A204.1 (cell line): Measurements from ENCODE around the gene NR3C1.

Experiments
- FAIRE-seq: peaks from 2 replicates; lab custom pipeline; 2012; peaks lifted over from hg19 to GRCh38; lab: Jason Lieb, UNC

NR3C1 gene

DNA sequence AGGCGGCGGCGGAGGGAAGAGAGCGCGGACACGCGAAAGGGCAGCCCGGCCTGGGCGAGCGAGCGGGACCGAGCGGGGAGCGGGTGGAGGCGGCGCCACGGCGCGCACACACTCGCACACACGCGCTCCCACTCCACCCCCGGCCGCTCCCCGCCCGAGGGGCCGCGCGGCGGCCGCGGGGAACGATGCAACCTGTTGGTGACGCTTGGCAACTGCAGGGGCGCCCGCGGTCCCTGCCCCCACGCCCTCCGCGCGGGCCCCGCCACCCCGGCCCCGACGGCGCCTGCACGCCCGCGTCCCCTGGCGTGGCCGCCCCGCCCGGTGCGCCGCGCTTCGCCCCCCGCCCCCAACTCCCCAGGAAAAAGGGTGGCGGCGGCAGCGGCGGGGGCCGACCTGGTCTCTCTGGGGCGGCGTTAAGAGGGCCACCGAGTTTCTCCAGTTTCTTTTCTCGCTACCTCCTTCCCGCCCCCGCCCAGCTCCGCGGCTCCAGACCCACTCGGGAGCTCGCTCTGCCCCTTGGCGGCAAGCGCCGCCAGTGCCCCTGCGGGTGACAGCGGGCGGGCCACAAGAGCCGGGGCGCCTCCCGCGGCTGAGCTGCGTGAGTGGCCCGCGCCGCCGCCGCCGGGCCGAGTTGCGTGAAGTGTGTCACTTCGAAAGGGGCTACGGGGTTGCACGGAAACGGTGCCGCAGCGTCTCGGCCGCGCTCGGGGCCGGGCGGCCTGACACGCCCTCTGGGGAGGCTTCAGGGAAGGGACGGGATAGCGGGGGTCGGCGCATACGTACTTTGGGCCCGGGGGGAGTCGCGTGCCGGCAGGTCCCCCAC is at the start of gene NR3C1:
Gene NR3C1 (minus strand): TSS at position 94 of the 823 bp plus-strand sequence. CDS start 2,847 bp downstream, outside the sequence.
- no peak for FAIRE-seq

DNA sequence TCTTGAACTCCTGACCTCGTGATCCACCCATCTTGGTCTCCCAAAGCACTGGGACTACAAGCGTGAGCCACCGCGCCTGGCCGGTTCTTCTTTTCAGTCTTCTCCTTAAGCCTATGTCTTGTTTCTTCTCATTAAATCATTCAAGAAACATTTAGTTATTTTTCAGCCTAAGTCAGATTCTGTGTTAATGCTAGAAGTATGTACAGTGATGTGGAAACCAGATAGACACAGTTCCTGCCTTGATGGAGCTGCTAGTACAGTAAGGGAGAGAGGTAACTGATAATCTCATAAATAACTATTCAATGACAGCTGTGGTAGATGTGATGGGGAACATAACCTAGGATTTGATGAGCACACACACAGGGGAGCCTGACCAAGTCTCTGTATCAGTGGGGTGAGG is 46.3 kb upstream of the NR3C1 start:
- no peak for FAIRE-seq

DNA sequence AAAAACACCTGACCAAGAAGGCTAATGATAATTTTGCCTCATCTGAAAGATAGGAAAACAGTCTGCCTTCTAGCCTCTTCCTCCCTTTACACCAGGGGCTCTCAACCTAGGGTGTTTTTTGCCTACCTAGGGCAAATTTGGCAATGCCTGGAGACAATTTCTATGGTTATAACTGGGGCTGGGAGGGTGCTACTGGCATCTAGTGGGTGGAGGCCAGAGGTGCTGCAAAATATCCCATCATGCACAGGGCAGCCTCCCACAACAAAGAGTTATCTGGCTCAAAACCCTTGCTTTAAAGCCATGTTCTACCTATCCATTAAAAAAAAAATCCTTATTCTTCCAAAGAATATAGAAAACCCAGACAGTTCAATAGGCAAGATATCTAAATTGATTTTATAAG is 45.0 kb upstream of the NR3C1 start:
- FAIRE-seq, result no peak

DNA sequence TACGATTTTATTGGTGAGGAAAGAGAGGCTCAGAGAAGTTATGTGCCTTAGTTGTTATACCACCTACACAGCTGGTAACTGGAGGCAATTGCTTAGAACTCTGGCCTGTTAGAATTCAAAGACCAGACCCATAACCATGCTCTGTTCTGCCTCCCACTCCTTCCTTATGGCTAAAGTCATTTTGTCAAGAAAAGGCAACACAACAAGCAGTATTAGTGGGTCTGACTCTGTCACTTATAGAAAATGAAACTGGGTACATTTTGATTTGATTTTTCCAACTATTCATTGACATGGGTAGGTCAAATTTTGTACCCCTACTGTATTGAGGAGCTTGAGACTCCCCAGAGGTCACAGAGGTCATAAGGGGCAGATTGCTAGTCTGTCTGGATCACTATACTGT is 44.5 kb upstream of the NR3C1 start:
- no peak for FAIRE-seq

DNA sequence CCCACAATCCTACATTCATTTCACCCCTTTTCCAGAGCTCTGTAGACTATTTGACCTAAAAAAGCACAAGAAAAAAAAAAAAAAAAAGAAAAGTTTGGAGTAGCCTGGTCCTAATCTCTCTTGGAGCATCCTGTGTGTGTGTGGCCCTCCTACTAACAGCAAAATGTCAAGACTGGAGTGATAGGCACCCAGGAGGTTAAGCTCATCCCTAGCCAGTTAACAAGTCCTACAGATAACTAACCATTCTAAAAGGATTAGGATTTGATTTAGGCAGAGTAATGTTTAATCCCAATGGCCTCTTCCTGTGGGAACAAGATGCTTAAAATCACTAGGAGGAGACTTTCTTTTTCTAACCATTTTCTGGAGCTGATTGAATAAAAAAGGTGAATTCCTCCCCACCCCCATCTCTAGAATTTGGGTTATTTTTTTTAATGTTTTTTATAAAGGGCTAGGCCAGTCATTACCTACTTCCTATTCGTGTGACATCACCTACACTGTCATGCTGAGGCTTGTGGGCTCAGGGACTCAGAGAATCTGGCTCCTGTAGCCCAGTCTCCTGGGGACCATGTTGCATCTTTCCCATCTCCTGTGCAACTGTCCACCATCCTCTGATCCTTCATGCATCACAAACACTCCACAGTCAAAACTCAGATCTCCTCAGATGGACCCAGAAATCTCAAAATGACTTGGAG is 43.2 kb upstream of the NR3C1 start:
- FAIRE-seq, result no peak

DNA sequence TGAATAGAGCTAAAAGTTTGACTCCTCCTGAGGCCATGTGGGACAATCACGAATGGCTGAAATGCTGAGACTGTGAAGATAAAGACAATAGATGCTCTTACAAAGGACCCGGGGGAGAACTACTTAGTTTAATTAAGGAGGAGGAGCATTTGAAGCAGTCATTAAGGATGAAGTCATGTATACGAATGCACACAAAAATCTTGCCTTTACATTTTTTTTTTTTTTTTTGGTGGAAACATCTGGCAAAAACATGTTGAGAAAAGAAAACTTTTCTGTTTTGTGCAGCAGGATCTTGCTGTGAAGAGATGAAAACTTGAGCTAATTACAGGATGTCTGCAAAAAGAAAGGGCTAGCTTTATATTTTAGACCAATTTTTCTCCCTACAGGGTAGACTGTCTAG is 42.3 kb upstream of the NR3C1 start:
- no peak for FAIRE-seq

DNA sequence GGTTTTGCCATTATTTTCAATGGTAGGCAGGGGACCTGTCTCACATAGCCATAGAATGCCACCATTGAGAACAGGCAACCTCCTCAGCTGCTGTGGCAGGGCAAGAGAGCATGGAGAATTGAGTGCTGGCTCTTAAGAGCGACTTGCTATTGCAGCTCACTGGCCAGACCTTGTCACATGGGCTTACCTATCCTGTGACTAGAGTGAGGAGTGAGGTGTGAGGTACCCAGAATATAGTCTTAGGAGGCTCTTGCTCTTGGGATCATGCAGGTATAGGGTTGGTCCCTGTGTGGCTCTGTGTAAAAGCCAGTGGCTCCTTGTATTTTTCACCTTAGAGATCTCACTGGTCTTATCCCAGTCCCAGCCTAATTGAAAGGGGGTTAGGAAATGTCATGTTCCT is 39.8 kb upstream of the NR3C1 start:
- no peak for FAIRE-seq

DNA sequence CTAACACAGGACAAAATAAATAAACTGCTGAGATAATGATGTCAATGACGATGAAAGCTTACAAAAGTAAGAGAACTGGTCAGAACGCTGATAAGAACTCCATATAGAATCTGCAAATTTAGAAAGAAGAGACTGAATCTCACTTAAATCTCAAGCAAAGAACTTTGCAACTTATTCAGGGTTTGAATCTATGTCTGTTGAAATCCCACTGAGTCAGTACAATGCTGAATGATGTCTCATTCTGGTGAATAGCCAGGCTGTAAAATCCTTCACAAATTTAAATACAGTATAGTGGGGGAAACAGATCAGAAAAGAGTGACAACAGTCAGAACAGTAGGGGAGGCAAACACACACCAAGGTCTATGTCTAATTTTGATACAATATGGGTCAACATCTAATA is 38.9 kb upstream of the NR3C1 start:
- no peak for FAIRE-seq

DNA sequence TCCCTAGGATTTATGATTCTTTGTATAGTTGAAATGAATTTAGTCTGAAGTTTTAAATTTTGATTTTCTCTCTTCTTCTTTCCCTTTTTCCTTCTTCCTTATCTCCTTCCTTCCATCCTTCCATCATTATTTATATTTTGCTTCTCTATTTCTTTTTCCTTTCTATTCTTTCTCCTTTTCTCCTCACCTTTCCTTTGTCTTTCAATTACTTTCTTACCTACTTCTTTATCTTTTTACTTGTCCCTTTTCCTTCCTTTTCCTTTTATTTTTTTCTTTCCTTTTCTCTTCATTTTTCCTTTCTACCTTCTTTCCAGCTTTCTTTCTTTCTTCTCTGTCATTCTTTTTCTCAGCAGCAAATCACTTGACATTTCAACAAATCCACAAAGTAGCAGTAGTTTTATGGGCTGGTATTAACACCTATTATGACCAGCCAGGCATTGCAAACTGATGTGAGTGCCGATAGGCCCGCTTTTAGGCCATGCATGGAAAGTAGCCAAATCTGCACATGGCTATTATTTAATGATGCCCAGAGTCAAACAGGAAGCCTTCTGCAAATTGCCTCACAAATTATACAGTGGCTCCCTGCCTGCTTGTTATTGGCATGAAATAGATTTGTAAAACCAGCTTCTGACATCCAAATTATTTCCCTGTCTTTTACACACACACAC is 37.1 kb upstream of the NR3C1 start:
- no peak for FAIRE-seq

DNA sequence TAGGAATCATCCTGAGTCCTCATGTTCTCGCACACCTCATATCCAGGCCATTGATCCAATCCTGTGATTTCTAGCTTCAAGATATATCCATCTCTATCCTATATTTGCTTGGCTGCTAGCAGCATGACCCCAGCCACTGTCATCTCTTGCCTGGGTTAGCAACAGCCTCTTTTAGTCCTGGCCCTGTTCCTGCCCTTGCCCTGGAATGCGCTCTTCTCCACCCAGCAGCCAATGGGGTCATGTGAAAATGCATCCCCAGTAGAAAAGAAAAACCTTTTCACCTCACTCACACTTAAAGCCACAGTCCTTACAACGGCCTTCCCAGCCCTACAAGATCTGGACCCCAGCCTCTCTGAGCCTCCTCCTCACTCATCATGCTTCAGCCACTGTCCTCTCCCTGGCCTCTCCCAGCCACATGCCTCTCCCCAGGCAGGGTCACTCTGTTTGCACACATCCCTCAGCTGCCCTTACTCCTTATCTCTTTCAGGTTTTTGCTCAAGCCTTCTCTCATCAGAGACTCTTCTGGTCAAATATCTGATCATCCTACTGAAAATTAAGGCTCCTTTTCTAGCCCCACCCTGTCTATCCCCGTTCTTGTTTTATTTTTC is 34.3 kb upstream of the NR3C1 start:
- no peak for FAIRE-seq

DNA sequence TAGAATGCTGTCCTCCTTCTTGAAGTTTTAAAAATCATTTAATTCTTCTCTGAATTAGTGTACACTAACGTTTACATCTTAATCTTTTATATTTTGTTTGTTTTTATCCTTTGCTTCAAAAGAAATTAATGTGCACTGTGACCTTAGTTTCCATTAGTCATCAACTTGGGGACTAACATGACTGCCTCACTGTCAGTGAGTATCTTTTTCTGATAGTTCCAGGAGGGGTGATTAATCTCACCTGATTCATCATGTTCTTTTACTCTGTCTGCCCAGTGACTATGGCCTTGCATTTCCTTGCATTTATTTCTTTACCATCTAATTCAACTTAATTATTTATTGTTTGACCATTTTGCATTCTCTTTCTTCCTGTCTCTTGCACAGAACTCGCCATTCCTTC is 33.4 kb upstream of the NR3C1 start:
- no peak for FAIRE-seq

DNA sequence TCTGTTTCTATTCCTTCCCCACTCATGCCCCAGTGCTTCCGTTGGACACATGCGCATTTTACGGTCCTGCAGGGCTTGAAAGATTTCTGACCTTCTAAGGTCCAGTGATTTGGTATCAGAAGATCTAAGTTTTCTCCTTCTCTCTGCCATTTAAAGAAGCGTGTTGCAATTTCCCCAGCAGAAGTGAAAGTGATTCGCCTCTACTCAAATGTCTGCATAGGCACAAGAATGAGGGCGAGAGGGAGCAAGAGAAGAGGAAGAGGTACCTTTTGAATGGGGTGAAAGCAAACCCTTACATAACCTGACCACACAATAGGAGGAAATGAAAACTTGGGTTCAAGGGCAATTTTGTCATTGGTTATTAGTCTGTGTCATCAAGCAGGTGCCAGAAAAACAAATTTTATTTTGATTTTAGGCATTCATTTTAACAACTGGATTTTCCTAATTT is 31.7 kb upstream of the NR3C1 start:
- FAIRE-seq, result no peak

DNA sequence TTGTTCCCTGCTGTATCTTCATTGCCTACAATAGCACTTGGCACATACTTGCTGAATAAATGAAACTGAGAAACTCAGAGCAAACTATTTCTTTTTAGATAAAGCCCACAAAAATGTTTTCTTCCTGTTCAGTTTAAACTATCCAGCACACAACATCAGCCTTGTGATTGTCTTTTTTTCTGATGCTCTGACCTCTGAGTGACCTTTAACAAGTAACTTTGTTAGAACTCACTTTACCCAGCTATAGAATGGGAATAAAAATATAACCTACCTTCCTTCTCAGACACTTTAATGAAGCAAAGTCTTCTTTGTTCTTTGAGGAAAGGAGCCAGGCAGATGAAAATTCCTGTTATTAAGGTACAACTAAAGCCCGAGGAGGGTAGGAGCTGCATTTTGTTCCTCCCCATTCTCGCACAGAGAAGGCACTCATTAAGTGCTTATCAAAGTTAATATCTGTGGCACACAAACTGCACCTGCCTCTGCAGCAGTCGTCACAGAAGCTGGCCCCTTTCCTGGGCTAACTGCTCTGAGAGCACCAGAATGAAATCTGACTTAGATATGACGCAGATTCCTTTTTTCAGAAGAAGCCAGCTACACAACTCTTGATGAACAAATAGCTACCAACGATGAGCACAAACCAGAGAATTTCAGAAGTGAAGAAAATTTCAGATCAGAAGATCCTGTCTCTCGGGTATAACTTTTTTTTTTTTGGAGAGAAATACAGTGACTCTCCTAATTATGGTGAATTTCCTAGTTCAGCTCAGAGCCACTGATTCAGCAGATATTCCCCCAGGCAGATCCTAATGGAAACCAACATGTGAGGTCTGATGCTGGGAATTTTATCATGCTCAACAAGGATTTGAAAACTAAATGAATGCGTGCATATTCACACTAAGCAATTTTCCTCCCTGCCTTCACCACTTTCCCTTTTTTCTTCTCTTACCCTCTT is 31.0 kb upstream of the NR3C1 start:
- no peak for FAIRE-seq

DNA sequence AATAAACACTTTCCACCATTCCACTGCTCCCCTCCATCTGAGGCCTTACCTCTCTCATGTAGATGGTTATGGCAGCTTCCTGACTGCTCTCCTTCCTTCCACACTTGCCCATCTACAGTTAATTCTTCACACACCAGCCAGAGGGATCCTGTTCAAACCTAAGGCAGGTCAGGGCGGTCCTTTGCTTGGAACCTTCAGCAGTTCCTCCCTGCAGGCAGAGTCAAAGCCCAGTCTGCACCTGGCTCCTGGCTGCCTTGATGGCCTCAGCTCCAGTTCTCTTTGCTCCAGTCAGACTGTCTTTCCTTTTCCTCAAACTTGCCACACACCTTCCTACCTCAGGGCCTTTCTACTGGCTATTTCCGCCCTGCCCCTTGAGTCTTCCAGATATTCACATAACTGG is 30.2 kb upstream of the NR3C1 start:
- FAIRE-seq, result no peak

DNA sequence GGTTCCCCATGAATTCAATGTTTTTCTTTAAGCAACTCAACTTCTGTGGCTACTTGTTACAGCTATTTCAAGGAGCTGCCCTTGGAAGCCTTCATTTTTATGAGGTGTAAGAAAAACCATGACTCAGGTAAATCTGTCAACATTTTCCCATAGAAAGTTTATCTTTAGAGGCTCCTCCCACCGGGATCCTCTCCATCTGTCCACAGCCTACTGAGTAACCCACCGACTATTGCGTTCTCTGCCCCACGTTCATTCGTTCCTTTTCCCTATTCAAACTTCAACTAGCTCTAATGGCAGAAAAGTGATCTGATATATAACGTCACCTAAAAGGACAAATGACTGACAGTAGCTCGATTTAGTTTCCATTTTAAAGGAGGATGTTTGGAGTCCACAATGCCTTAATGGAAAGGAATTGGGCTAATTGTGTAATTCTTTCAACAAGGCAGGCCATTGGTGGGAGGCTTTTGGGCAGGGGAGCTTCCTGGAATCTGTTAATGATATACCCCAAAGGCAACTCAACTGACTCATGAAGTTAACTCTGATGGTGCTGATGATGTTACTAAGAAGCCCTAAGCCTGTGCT is 29.3 kb upstream of the NR3C1 start:
- FAIRE-seq, result no peak

DNA sequence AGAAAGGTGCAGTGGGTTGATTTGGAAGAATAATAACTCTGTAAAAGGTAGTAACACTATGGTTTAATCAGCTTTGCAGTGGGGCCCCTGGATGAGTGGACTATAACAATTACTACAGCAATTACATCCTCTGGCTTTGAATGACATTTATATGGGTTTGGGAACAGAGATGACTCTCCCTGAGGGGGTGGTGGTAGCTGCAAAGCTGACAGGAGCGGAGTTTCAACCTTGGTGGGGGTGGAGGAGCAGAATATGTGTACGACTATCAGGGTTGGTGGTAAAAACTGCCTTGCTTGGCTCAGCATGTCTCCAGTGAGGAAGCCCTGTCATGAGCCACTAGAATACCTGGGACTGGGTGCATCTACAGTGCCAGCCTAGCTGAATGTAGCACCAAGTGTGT is 28.3 kb upstream of the NR3C1 start:
- no peak for FAIRE-seq

DNA sequence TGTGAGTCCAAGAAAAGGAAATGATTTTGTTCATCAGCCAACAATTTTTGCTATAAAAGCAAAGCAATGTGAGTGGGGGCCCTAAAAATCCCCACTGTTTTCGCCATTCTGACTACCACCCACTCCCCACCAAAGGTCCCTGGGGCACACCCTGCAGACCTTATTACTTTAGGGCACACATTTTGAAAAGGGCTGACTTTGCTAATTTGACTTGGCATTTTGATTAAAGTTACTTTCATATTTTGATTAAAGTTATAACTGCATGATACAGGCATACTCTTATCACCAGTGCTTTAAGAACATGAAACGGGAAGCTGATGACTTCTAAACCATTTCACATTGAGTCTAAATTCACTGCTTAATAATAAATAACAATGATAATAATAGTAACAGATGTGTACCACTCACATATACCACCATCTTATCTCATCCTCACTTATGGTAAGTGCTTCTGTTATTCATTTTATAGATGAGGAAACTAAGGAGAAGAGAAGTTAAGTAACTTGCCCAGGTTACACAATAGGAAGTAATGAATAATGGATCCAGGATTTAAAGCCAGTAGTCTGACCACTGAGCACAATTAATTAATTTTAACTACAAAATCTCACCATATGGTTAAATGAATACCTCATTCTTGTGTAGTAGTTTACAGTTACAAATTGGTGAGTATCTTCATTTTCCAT is 25.4 kb upstream of the NR3C1 start:
- FAIRE-seq, result no peak

DNA sequence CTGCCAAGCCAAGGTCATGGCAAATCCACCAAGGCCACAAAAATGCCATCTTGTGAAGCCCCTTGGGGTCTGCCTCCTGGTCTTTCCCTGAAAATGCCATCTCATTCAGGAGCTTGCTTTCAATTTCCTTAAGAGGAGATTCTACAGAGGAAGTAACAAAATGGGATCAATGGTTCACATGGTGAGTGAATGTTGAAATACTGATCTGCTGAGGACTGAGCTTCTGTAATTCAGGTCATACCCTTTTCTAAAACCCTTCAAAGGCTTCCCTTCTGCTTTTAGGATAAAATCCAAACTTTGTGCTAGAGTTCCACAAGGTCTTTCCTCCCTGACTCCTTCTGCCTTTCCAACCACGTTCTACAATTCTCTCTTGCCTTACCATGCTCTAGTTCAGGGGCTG is 24.7 kb upstream of the NR3C1 start:
- FAIRE-seq, result no peak

DNA sequence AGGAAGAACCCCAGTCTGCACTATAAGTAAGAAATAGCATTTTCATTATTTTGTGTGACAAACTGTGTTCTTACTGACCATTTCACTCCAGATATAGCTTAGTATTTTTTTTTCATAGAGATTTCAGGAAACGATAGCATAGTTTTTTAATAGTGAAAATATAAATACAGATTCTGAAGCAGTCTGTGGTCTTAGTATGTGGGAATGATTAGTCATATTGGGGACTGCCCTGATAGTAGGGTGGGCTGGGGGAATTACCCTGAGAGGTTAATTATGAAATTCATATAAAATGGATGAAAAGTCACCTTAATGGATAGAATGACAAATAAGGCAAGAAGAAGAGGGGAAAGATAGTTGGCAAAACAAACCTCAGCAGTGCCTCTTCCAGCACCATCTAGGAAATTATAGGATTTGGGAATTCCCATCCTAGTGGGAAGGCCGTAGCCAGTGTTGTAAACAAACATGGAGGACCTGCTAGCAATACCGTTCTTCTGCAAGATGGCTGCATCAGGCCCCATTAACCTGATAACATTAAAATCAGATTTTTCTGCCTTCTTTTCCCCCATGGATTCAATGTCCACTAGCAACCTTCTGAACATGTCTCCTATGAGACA is 23.7 kb upstream of the NR3C1 start:
- no peak for FAIRE-seq

DNA sequence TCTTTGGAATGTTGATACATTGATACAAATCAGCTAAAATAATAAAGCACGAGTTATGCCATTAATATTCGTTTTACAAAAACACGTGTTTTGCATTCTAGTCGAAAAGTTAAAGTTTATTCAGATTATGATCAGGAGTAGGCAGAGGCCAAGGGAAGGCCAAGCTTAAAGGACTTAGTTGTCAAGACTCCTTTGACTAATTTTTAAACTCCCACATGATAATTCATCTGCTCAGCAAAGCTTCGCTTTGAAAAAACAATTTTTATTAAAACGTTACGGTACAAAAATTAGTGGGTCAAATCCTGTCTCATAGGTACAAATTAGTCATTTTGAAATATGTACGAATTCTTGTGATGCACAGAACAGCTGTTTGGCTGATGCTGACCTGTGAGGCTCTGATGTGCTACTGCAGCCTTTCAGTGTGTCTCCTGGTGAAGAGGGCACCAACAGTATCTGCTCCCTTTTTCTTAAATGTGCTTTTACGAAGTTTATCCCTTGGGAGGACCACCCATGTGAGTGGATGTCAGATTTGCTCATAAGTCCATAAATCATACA is 23.0 kb upstream of the NR3C1 start:
- FAIRE-seq, result no peak
